Activated naive CD4-positive, alpha-beta T cell treated with anti-CD3 and anti-CD28 coated beads, Interleukin-2, amount 50 U/mL, for 16 hours (primary cell): ENCODE measurements around the gene WDR55.
"Not testable (repeated sequence)": the region's sequence is repeated elsewhere in the genome, so short reads cannot be mapped to it uniquely, and the experiment has no call there.

ENCODE experiments used
- DNase-seq: peaks from one replicate; pipeline ENCODE4 v3.0.0-alpha.2; 2020

WDR55 gene

DNA sequence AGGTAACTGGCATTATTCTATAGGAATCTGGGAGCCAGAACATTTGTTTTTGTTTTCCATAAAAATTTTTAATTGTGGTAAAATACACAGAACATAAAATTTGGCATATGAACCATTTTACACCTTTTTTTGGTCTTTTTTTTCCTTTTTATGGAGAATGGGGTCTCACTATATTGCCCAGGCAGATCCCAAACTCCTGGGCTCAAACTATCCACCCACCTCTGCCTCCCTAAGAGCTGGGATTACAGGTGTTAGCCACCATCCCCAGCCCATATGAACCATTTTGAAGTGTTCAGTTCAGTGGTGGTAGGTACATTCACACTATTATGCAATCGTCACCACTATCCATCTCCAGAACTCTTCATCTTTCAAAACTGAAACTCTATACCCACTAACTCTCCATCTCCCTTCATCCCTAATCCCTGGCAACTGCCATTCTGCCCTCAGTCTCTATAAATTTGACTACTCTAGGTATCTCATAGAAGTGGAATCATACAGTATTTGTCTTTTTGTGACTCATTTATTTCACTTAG is 48.9 kb downstream of the WDR55 start:
- DNase-seq, result no peak

DNA sequence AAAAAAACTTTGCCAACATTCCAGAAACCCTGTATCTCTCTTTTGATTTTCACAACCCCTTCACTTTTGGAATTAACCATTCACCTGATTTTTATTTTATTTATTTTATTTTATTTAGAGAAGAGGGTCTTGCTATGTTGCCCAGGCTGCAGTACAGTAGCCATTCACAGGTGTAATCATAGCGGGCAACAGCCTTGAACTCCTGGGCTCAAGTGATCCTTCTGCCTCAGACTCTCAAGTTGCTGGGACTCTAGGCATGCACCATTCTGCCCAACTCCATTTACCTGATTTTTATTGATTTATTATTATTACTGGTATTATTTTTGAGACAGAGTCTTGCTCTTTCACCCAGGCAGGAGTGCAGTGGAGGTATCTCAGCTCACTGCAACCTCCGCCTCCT is 51.5 kb downstream of the WDR55 start:
- not testable (repeated sequence) for DNase-seq

DNA sequence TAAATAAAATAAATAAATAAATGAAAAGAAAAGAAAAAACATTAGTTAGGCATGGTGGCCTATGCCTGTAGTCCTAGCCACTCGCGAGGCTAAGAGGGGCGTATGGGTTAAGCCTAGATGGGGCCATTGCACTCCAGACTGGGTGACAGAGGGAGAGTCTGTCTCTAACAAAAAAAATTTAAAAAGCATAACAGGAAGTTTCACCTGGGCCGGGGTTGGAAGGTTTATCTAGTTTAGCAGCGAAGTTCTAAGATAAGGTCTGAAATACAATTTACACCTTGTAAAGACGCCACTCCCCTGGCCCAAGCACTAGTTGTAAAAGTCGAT is 53.5 kb downstream of the WDR55 start:
- DNase-seq, result no peak

DNA sequence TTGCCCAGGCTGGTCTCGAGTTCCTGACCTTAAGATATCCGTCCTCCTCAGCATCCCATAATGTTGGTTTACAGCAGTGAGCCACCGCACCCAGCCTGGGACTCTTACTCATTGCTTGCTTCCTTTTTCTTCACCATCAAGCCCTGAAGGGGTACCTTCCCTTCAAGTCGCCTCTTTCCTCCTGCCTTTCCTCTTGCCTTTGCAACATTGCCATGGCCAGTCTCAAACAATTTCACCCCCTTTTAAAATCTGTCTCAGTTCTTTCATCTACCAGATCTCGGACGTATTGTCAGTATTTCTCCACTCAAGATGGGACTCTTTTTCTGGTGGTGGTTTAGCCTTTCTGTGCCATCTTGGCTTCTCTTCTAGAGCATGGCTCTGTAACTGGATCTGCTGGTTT is 56.0 kb downstream of the WDR55 start:
- DNase-seq, result not testable (repeated sequence)

DNA sequence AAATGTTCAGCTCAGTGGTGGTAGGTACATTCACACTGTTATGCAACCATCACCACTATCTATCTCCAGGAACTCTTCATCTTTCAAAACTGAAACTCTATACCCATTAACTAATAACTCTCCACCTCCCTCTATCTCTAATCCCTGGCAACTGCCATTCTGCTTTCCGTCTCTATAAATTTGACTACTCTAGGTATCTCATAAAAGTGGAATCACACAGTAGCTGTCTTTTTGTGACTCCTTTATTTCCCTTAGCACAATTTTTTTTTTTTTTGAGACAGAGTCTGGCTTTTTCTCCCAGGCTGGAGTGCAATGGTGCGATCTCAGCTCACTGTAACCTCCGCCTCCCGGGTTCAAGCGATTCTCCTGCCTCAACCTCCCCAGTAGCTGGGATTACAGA is 56.7 kb downstream of the WDR55 start:
- not testable (repeated sequence) for DNase-seq
